ENCODE measurements around the gene NELFCD. TPM values are rescaled to one million over a fixed set of nuclear protein-coding genes. Genes with fewer than 3 reads are reported as not detected.

Gene NELFCD
- polyA plus RNA-seq, 1 donor from 2014 or later = 88.7 TPM

DNA sequence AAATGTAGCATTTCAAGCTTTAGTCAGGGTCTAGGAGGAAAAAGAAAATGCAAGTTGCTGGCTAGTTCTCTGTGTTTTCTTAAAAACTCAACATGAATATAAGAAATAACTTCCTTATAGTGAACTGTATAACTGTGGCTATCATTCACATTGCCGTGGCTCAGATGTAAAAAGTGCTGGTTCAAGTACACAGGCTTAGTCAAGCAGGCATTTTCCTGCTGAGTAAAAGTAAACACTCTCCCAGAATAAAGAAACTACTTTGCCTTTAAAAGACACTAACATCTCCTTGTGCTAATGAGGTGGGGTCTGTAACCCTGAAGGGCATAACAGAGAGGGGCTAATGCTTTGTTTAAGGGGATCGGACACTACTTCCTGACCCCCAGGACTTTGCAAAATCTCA is 47.8 kb downstream of the NELFCD start:
- Histone ChIP-seq H3K79me2 (replicated peaks; ENCODE audit: insufficient read depth, low read length) (peaks cover 45% of the 10 kb centered on the region), H2AFZ (ENCODE audit: low read depth, low read length) (no peak overlapping the region), H3K36me3 (ENCODE audit: insufficient read depth, low read length) (peaks cover 16% of the 10 kb centered on the region), H3K27ac (ENCODE audit: low read length) (no peak overlapping the region), H3K27me3 (ENCODE audit: insufficient read depth, low read depth, low read length) (no peaks in the 10 kb centered on the region), H4K20me1 (ENCODE audit: insufficient read depth) (no peaks in the 10 kb centered on the region), H3F3A (ENCODE audit: insufficient read depth, low read length, poor library complexity, severe bottlenecking) (no peaks in the 10 kb centered on the region), H3K9ac (ENCODE audit: low read length) (peak overlapping the region; percentile 29), H3K9me3 (ENCODE audit: low read length) (no peaks in the 10 kb centered on the region), H3K4me2 (ENCODE audit: low read length) (peak overlapping the region; percentile 74), H3K4me3 (ENCODE audit: low read length) (peak overlapping the region; percentile 84), H3K9me2 (ENCODE audit: insufficient read depth, low read length) (no peaks in the 10 kb centered on the region)
- no peak for TF ChIP-seq REST (IDR thresholded peaks at IDR 0.05; ENCODE audit: borderline replicate concordance)

DNA sequence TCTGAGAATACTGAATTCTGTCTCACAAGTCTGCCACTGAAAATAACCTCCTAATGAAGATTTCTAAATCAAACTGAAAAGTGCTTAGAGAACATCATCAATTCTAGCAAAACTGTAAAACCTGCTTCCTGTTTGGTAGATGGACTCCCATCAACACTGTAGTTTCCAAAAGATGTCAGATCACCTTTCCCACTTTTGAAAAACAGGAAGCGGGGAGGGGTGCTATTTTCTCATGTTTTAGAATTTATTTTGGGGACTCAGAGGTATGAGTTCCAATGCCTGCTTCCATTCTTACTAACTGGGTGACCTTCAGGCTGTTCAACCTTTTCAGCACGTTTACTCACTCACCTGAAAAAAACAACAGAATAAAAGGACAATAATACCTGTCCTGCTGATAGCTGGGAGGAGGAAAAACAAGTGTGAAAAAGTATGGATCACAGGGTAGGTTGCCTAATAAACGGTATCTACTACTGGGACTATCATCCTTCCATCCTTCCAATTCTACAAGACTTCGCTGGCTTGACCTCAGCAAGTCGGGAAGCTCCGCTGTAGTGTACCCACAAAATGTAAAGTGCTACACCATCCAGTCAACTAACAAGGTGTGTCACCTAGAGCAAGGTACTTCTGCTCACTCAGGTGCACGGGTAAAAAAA is 50.0 kb downstream of the NELFCD start:
- Histone ChIP-seq H3K9me3 (ENCODE audit: low read length) (no peaks in the 10 kb centered on the region), H3K79me2 (replicated peaks; ENCODE audit: insufficient read depth, low read length) (peaks cover 45% of the 10 kb centered on the region), H3K4me3 (ENCODE audit: low read length) (peak overlapping the region; percentile 84), H3K9me2 (ENCODE audit: insufficient read depth, low read length) (no peaks in the 10 kb centered on the region), H3K9ac (ENCODE audit: low read length) (peak overlapping the region; percentile 90), H3K36me3 (ENCODE audit: insufficient read depth, low read length) (peaks cover 9% of the 10 kb centered on the region), H3F3A (ENCODE audit: insufficient read depth, low read length, poor library complexity, severe bottlenecking) (no peaks in the 10 kb centered on the region), H4K20me1 (ENCODE audit: insufficient read depth) (no peaks in the 10 kb centered on the region), H3K4me2 (ENCODE audit: low read length) (peak overlapping the region; percentile 74), H2AFZ (ENCODE audit: low read depth, low read length) (no peak overlapping the region), H3K27me3 (ENCODE audit: insufficient read depth, low read depth, low read length) (no peaks in the 10 kb centered on the region), H3K27ac (ENCODE audit: low read length) (peak overlapping the region; percentile 93)
- TF ChIP-seq SMC3 (conservative IDR thresholded peaks at IDR 0.05; ENCODE audit: poor library complexity) = no peak
- TF ChIP-seq TAF1 (IDR thresholded peaks at IDR 0.05; ENCODE audit: low read depth) = no peak
- TF ChIP-seq MXI1 (conservative IDR thresholded peaks at IDR 0.05; ENCODE audit: poor library complexity, severe bottlenecking) = no peak
- no peak for TF ChIP-seq REST (IDR thresholded peaks at IDR 0.05; ENCODE audit: borderline replicate concordance)
- no peak for TF ChIP-seq EP300 (conservative IDR thresholded peaks at IDR 0.05; ENCODE audit: poor library complexity, severe bottlenecking)

GRCh38 chr20:59031564-59032022 is 50.5 kb downstream of the NELFCD start:
- no peaks in the 10 kb centered on the region for H3K9me2 ChIP-seq (ENCODE audit: insufficient read depth, low read length)
- peak overlapping the region; percentile 85 for H2AFZ ChIP-seq (ENCODE audit: low read depth, low read length)
- peaks cover 9% of the 10 kb centered on the region for H3K36me3 ChIP-seq (ENCODE audit: insufficient read depth, low read length)
- TF ChIP-seq, protein P1, sequence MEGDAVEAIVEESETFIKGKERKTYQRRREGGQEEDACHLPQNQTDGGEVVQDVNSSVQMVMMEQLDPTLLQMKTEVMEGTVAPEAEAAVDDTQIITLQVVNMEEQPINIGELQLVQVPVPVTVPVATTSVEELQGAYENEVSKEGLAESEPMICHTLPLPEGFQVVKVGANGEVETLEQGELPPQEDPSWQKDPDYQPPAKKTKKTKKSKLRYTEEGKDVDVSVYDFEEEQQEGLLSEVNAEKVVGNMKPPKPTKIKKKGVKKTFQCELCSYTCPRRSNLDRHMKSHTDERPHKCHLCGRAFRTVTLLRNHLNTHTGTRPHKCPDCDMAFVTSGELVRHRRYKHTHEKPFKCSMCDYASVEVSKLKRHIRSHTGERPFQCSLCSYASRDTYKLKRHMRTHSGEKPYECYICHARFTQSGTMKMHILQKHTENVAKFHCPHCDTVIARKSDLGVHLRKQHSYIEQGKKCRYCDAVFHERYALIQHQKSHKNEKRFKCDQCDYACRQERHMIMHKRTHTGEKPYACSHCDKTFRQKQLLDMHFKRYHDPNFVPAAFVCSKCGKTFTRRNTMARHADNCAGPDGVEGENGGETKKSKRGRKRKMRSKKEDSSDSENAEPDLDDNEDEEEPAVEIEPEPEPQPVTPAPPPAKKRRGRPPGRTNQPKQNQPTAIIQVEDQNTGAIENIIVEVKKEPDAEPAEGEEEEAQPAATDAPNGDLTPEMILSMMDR (IDR thresholded peaks at IDR 0.05; ENCODE audit: poor library complexity, severe bottlenecking) = no peak
- no peak for TF ChIP-seq RAD21 (conservative IDR thresholded peaks at IDR 0.05)
- TF ChIP-seq TAF1 (IDR thresholded peaks at IDR 0.05; ENCODE audit: low read depth) = no peak
- no peak for TF ChIP-seq EZH2 (IDR thresholded peaks at IDR 0.05; ENCODE audit: borderline replicate concordance, insufficient read depth, low read length, poor library complexity, severe bottlenecking)
- no peak for TF ChIP-seq MXI1 (conservative IDR thresholded peaks at IDR 0.05; ENCODE audit: poor library complexity, severe bottlenecking)
- TF ChIP-seq REST (IDR thresholded peaks at IDR 0.05; ENCODE audit: borderline replicate concordance) = no peak
- no peak for TF ChIP-seq EP300 (conservative IDR thresholded peaks at IDR 0.05; ENCODE audit: poor library complexity, severe bottlenecking)

More at GRCh38 chr20:59031564-59032022, 50.5 kb downstream of the NELFCD start:
- peaks cover 44% of the 10 kb centered on the region for H3K79me2 ChIP-seq (replicated peaks; ENCODE audit: insufficient read depth, low read length)
- H3K4me3 ChIP-seq (ENCODE audit: low read length) = peak overlapping the region; percentile 84
- peak overlapping the region; percentile 74 for H3K4me2 ChIP-seq (ENCODE audit: low read length)
- no peaks in the 10 kb centered on the region for H3F3A ChIP-seq (ENCODE audit: insufficient read depth, low read length, poor library complexity, severe bottlenecking)
- H3K9ac ChIP-seq (ENCODE audit: low read length) = peak overlapping the region; percentile 90
- H3K27ac ChIP-seq (ENCODE audit: low read length) = peak overlapping the region; percentile 93
- H4K20me1 ChIP-seq (ENCODE audit: insufficient read depth) = no peaks in the 10 kb centered on the region
- no peaks in the 10 kb centered on the region for H3K9me3 ChIP-seq (ENCODE audit: low read length)
- H3K27me3 ChIP-seq (ENCODE audit: insufficient read depth, low read depth, low read length) = no peaks in the 10 kb centered on the region
